ENCODE results near the gene MARK3.

MARK3 gene

GRCh38 chr14:103529383-103530365, 144.5 kb downstream of the MARK3 start:
- CTCF ChIA-PET = interaction anchor here (0.8 to 7.2 kb wide), 4 partner anchors 8 to 17 kb away, joined by 3 to 69 read pairs (median 7); no protein-coding TSS in a partner anchor
- DNase-seq (ENCODE audit: extremely low spot score) = no peak
- no peak for TF ChIP-seq CTCF (IDR thresholded peaks at IDR 0.05; ENCODE audit: control extremely low read depth, extremely low read depth, low read depth, missing control alignments)
- POLR2A ChIA-PET = interaction anchor here (0.6 to 1.0 kb wide), 2 partner anchors 9 to 162 kb away, joined by 3 to 7 read pairs; no protein-coding TSS in a partner anchor

GRCh38 chr14:103530390-103530789, 145.2 kb downstream of the MARK3 start:
- POLR2A ChIA-PET = no interaction called here
- no peak for TF ChIP-seq CTCF (IDR thresholded peaks at IDR 0.05; ENCODE audit: control extremely low read depth, extremely low read depth, low read depth, missing control alignments)
- no peak for DNase-seq (ENCODE audit: extremely low spot score)
- CTCF ChIA-PET = interaction anchor here (0.9 to 7.2 kb wide), 5 partner anchors 8 to 30 kb away, joined by 3 to 69 read pairs (median 4); no protein-coding TSS in a partner anchor

- DNase-seq (ENCODE audit: extremely low spot score) = no peak
- POLR2A ChIA-PET = interaction anchor here (0.5 kb wide), 1 partner anchor 28 kb away, joined by 3 read pairs; no protein-coding TSS in a partner anchor
- CTCF ChIA-PET = interaction anchor here (0.9 to 7.2 kb wide), 6 partner anchors 8 to 31 kb away, joined by 3 to 69 read pairs (median 6); no protein-coding TSS in a partner anchor
- no peak for TF ChIP-seq CTCF (IDR thresholded peaks at IDR 0.05; ENCODE audit: control extremely low read depth, extremely low read depth, low read depth, missing control alignments)
Observed at GRCh38 chr14:103530831-103531230, 145.6 kb downstream of the MARK3 start.

- TF ChIP-seq CTCF (IDR thresholded peaks at IDR 0.05; ENCODE audit: control extremely low read depth, extremely low read depth, low read depth, missing control alignments) = no peak
- POLR2A ChIA-PET = no interaction called here
- no peak for DNase-seq (ENCODE audit: extremely low spot score)
- CTCF ChIA-PET = interaction anchor here (0.9 to 7.2 kb wide), 6 partner anchors 7 to 31 kb away, joined by 3 to 69 read pairs (median 6); no protein-coding TSS in a partner anchor
Observed at GRCh38 chr14:103531421-103532215, 146.4 kb downstream of the MARK3 start.

- no peak for TF ChIP-seq CTCF (IDR thresholded peaks at IDR 0.05; ENCODE audit: control extremely low read depth, extremely low read depth, low read depth, missing control alignments)
- ChIA-PET POLR2A (no interaction called here), CTCF (interaction anchor here (2.1 to 7.2 kb wide), 3 partner anchors 14 to 20 kb away, joined by 7 to 69 read pairs (median 11); no protein-coding TSS in a partner anchor)
- no peak for DNase-seq (ENCODE audit: extremely low spot score)
Observed at GRCh38 chr14:103532216-103533136, 147.3 kb downstream of the MARK3 start.
